Measurements from ENCODE around the gene MED27.

DNA sequence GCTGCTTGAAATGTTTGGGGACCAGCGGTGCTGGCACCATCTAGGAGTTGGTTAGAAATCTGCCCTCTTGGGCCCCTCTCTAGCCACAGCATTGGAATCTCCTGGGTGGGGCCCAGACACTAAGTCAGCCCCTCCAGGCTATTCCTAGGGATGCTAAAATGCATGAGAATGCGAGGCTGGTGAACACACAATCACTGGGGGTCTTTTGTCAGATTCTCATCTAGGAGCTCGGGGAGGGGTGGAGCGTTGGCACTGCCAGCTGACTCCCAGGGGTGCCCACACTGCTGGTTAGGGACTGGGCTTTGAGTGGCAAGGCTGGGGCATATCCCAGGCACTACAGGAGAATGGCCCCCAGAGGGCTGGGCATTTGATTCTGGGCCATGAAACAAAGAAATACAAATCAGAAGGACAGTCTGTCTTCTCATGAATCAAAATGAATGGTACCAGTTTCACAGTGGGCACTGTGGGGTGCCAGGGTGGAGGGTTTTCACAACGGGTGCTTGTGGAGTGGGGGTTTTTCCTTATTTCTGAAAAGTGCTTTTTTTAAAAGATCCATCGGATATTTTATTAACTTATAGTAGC lies 212.0 kb downstream of the MED27 start:
- TF ChIP-seq POLR2A (IDR thresholded peaks at IDR 0.05; ENCODE audit: low read depth, low read length) (no peak), POLR2AphosphoS5 (IDR thresholded peaks at IDR 0.05; ENCODE audit: low read depth, low read length) (no peak)

Measured in GM12892 (cell line).